ENCODE measurements around the gene THRSP.

THRSP gene

GRCh38 chr11:78066471-78066870 is 2.8 kb downstream of the THRSP start:
- no peak for DNase-seq
- Histone ChIP-seq H3K9ac (ENCODE audit: low read length) (no peak overlapping the region), H3K4ac (ENCODE audit: low read depth in 1 of 2, low read length in 2 of 2) (no peak overlapping the region), H3K18ac (ENCODE audit: low read depth in 1 of 2, low read length in 2 of 2) (no peak overlapping the region), H3K27ac (ENCODE audit: low read length, poor library complexity, severe bottlenecking) (no peak overlapping the region), H2BK5ac (ENCODE audit: low read depth, low read length, poor library complexity, severe bottlenecking) (no peak overlapping the region), H3K79me1 (replicated peaks; ENCODE audit: low read length, poor library complexity, severe bottlenecking) (peaks cover 7% of the 10 kb centered on the region), H4K91ac (ENCODE audit: low read length) (no peak overlapping the region), H3K9me3 (ENCODE audit: control insufficient read depth, low read length) (no peaks in the 10 kb centered on the region), H2AK5ac (ENCODE audit: low read length, severe bottlenecking) (no peak overlapping the region), H2AFZ (ENCODE audit: low read depth, low read length) (no peak overlapping the region), H2BK15ac (ENCODE audit: low read depth, poor library complexity, severe bottlenecking) (no peak overlapping the region), H3K23ac (ENCODE audit: low read length in 2 of 2) (no peak overlapping the region), H3K27me3 (ENCODE audit: control insufficient read depth in 1 of 2, insufficient read depth in 1 of 2, low read length in 2 of 2) (no peaks in the 10 kb centered on the region), H2BK120ac (ENCODE audit: low read depth, low read length) (no peak overlapping the region), H3K4me3 (ENCODE audit: insufficient read depth in 1 of 2, low read depth in 1 of 2, low read length in 2 of 2) (no peak overlapping the region), H2BK12ac (ENCODE audit: low read length in 2 of 2) (no peak overlapping the region), H3K4me2 (ENCODE audit: low read length, poor library complexity, severe bottlenecking) (no peak overlapping the region), H3K4me1 (ENCODE audit: control insufficient read depth, insufficient read depth, low read depth, low read length) (no peaks in the 10 kb centered on the region), H3K36me3 (ENCODE audit: control insufficient read depth in 1 of 2, insufficient read depth in 2 of 2, low read depth in 1 of 2, low read length in 2 of 2) (peaks cover 19 to 38% of the 10 kb centered on the region in 2 experiments), H4K8ac (ENCODE audit: low read length) (no peak overlapping the region), H3K14ac (ENCODE audit: low read length in 2 of 2) (no peak overlapping the region)
- WGBS: 92% methylated on average over 2 of the region's 2 CpGs

GRCh38 chr11:78067704-78068103 is 4.0 kb downstream of the THRSP start:
- no peak overlapping the region for H3K9ac ChIP-seq (ENCODE audit: low read length)
- DNase-seq: no peak
- no peak overlapping the region for H3K4me2 ChIP-seq (ENCODE audit: low read length, poor library complexity, severe bottlenecking)
- H3K4me1 ChIP-seq (ENCODE audit: control insufficient read depth, insufficient read depth, low read depth, low read length): no peaks in the 10 kb centered on the region
- no peak overlapping the region for H4K8ac ChIP-seq (ENCODE audit: low read length)
- peaks cover 24 to 47% of the 10 kb centered on the region in 2 experiments for H3K36me3 ChIP-seq (ENCODE audit: control insufficient read depth in 1 of 2, insufficient read depth in 2 of 2, low read depth in 1 of 2, low read length in 2 of 2)
- H3K27ac ChIP-seq (ENCODE audit: low read length, poor library complexity, severe bottlenecking): no peak overlapping the region
- no peak overlapping the region for H3K14ac ChIP-seq (ENCODE audit: low read length in 2 of 2)
- no peak overlapping the region for H2BK120ac ChIP-seq (ENCODE audit: low read depth, low read length)
- H3K18ac ChIP-seq (ENCODE audit: low read depth in 1 of 2, low read length in 2 of 2): no peak overlapping the region
- H2AK5ac ChIP-seq (ENCODE audit: low read length, severe bottlenecking): no peak overlapping the region
- no peak overlapping the region for H3K23ac ChIP-seq (ENCODE audit: low read length in 2 of 2)
- no peak overlapping the region for H2BK15ac ChIP-seq (ENCODE audit: low read depth, poor library complexity, severe bottlenecking)
- H4K91ac ChIP-seq (ENCODE audit: low read length): no peak overlapping the region
- H2BK12ac ChIP-seq (ENCODE audit: low read length in 2 of 2): no peak overlapping the region
- H2AFZ ChIP-seq (ENCODE audit: low read depth, low read length): no peak overlapping the region
- H3K4ac ChIP-seq (ENCODE audit: low read depth in 1 of 2, low read length in 2 of 2): no peak overlapping the region
- H3K9me3 ChIP-seq (ENCODE audit: control insufficient read depth, low read length): no peaks in the 10 kb centered on the region
- no peaks in the 10 kb centered on the region for H3K27me3 ChIP-seq (ENCODE audit: control insufficient read depth in 1 of 2, insufficient read depth in 1 of 2, low read length in 2 of 2)
- no peak overlapping the region for H3K4me3 ChIP-seq (ENCODE audit: insufficient read depth in 1 of 2, low read depth in 1 of 2, low read length in 2 of 2)
- H2BK5ac ChIP-seq (ENCODE audit: low read depth, low read length, poor library complexity, severe bottlenecking): no peak overlapping the region
- H3K79me1 ChIP-seq (replicated peaks; ENCODE audit: low read length, poor library complexity, severe bottlenecking): peaks cover 9% of the 10 kb centered on the region
- WGBS: 100% methylated on average over 1 of the region's 4 CpGs

GRCh38 chr11:78069465-78069864 is 5.8 kb downstream of the THRSP start:
- Histone ChIP-seq H3K23ac (ENCODE audit: low read length in 2 of 2) (no peak overlapping the region), H3K79me1 (replicated peaks; ENCODE audit: low read length, poor library complexity, severe bottlenecking) (peaks cover 9% of the 10 kb centered on the region), H3K36me3 (ENCODE audit: control insufficient read depth in 1 of 2, insufficient read depth in 2 of 2, low read depth in 1 of 2, low read length in 2 of 2) (peaks cover 20 to 49% of the 10 kb centered on the region in 2 experiments), H3K4ac (ENCODE audit: low read depth in 1 of 2, low read length in 2 of 2) (no peak overlapping the region), H2AFZ (ENCODE audit: low read depth, low read length) (no peak overlapping the region), H4K8ac (ENCODE audit: low read length) (no peak overlapping the region), H4K91ac (ENCODE audit: low read length) (no peak overlapping the region), H3K9me3 (ENCODE audit: control insufficient read depth, low read length) (no peaks in the 10 kb centered on the region), H2AK5ac (ENCODE audit: low read length, severe bottlenecking) (no peak overlapping the region), H2BK15ac (ENCODE audit: low read depth, poor library complexity, severe bottlenecking) (no peak overlapping the region), H3K14ac (ENCODE audit: low read length in 2 of 2) (no peak overlapping the region), H2BK12ac (ENCODE audit: low read length in 2 of 2) (no peak overlapping the region), H3K4me3 (ENCODE audit: insufficient read depth in 1 of 2, low read depth in 1 of 2, low read length in 2 of 2) (no peak overlapping the region), H2BK120ac (ENCODE audit: low read depth, low read length) (no peak overlapping the region), H3K4me1 (ENCODE audit: control insufficient read depth, insufficient read depth, low read depth, low read length) (no peaks in the 10 kb centered on the region), H3K18ac (ENCODE audit: low read depth in 1 of 2, low read length in 2 of 2) (no peak overlapping the region), H2BK5ac (ENCODE audit: low read depth, low read length, poor library complexity, severe bottlenecking) (no peak overlapping the region), H3K27me3 (ENCODE audit: control insufficient read depth in 1 of 2, insufficient read depth in 1 of 2, low read length in 2 of 2) (no peaks in the 10 kb centered on the region), H3K9ac (ENCODE audit: low read length) (no peak overlapping the region), H3K27ac (ENCODE audit: low read length, poor library complexity, severe bottlenecking) (no peak overlapping the region), H3K4me2 (ENCODE audit: low read length, poor library complexity, severe bottlenecking) (no peak overlapping the region)
- WGBS: 63% methylated on average over 1 of the region's 2 CpGs
- DNase-seq: peak; percentile 57

GRCh38 chr11:78070621-78071020 is 7.0 kb downstream of the THRSP start:
- Histone ChIP-seq H3K14ac (ENCODE audit: low read length in 2 of 2) (no peak overlapping the region), H2BK12ac (ENCODE audit: low read length in 2 of 2) (no peak overlapping the region), H2BK120ac (ENCODE audit: low read depth, low read length) (no peak overlapping the region), H3K27ac (ENCODE audit: low read length, poor library complexity, severe bottlenecking) (no peak overlapping the region), H3K36me3 (ENCODE audit: control insufficient read depth in 1 of 2, insufficient read depth in 2 of 2, low read depth in 1 of 2, low read length in 2 of 2) (peaks cover 20 to 49% of the 10 kb centered on the region in 2 experiments), H2AFZ (ENCODE audit: low read depth, low read length) (no peak overlapping the region), H4K8ac (ENCODE audit: low read length) (no peak overlapping the region), H3K4ac (ENCODE audit: low read depth in 1 of 2, low read length in 2 of 2) (no peak overlapping the region), H3K18ac (ENCODE audit: low read depth in 1 of 2, low read length in 2 of 2) (no peak overlapping the region), H3K9ac (ENCODE audit: low read length) (no peak overlapping the region), H3K23ac (ENCODE audit: low read length in 2 of 2) (no peak overlapping the region), H3K4me3 (ENCODE audit: insufficient read depth in 1 of 2, low read depth in 1 of 2, low read length in 2 of 2) (no peak overlapping the region), H4K91ac (ENCODE audit: low read length) (no peak overlapping the region), H3K9me3 (ENCODE audit: control insufficient read depth, low read length) (no peaks in the 10 kb centered on the region), H3K4me2 (ENCODE audit: low read length, poor library complexity, severe bottlenecking) (no peak overlapping the region), H2BK5ac (ENCODE audit: low read depth, low read length, poor library complexity, severe bottlenecking) (no peak overlapping the region), H2BK15ac (ENCODE audit: low read depth, poor library complexity, severe bottlenecking) (no peak overlapping the region), H3K79me1 (replicated peaks; ENCODE audit: low read length, poor library complexity, severe bottlenecking) (peaks cover 11% of the 10 kb centered on the region), H3K27me3 (ENCODE audit: control insufficient read depth in 1 of 2, insufficient read depth in 1 of 2, low read length in 2 of 2) (no peaks in the 10 kb centered on the region), H3K4me1 (ENCODE audit: control insufficient read depth, insufficient read depth, low read depth, low read length) (peaks cover 1% of the 10 kb centered on the region), H2AK5ac (ENCODE audit: low read length, severe bottlenecking) (no peak overlapping the region)
- DNase-seq: no peak
- 98% methylated on average over 2 of the region's 2 CpGs for WGBS

All from mesenchymal stem cell (in vitro differentiated cells and primary cell).